Fibroblast of lung (primary cell): Measurements from ENCODE around the gene NEK6.

Experiments
- EZH2 ChIP-seq: IDR thresholded peaks from 2 replicates; pipeline ENCODE4 v1.5.1; 2012; ENCODE audit warnings: low read length, control low read depth, mild to moderate bottlenecking; ENCODE audit errors: missing control alignments
- TF ChIP-seq, protein P1 (sequence below), 2 donors: IDR thresholded peaks in 1 of 2; conservative IDR thresholded peaks in 1 of 2; 1 replicate in 1 of 2; 2 replicates in 1 of 2; pipeline ENCODE4 v1.5.1; 2011 to 2012; ENCODE audit warnings: low read length in 2 of 2, control low read depth in 1 of 2, inconsistent platforms in 1 of 2, low read depth in 1 of 2, mild to moderate bottlenecking in 1 of 2

DNA sequence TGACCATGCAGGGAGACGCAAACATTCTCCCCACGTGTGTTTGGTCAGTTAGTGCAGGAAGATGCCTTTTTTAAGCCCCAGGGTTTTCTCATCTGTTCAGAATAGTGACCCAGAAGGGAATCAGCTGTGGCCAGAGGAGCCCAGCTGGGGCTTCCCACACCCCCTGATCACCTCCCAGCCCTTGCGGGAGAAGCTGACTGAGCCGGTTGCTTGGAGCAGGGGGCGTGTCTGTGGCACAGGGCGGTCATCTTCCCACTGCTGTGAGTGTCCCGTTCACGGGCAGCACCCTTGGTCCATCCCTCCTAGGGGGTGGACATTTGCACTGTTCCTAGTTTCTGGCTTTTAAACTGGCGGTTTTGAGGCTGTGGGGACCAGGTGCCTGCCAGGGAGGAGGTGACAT, 69.7 kb downstream of the NEK6 start:
- TF ChIP-seq, protein P1, sequence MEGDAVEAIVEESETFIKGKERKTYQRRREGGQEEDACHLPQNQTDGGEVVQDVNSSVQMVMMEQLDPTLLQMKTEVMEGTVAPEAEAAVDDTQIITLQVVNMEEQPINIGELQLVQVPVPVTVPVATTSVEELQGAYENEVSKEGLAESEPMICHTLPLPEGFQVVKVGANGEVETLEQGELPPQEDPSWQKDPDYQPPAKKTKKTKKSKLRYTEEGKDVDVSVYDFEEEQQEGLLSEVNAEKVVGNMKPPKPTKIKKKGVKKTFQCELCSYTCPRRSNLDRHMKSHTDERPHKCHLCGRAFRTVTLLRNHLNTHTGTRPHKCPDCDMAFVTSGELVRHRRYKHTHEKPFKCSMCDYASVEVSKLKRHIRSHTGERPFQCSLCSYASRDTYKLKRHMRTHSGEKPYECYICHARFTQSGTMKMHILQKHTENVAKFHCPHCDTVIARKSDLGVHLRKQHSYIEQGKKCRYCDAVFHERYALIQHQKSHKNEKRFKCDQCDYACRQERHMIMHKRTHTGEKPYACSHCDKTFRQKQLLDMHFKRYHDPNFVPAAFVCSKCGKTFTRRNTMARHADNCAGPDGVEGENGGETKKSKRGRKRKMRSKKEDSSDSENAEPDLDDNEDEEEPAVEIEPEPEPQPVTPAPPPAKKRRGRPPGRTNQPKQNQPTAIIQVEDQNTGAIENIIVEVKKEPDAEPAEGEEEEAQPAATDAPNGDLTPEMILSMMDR (conservative IDR thresholded peaks at IDR 0.05 in 1 of 2, IDR thresholded peaks at IDR 0.05 in 1 of 2; ENCODE audit: low read depth in 1 of 2, low read length in 2 of 2), result no peak
- no peak for TF ChIP-seq EZH2
